Gastrocnemius medialis (tissue), 4 donors: ENCODE results near the gene ISM1. TPM values are rescaled to one million over a fixed set of nuclear protein-coding genes. Genes with fewer than 3 reads are reported as not detected.

Experiments used
- ATAC-seq, 2 donors: fragments of 150-250 bp; one replicate each; pipeline ENCODE4 v1.9.1; 2016
- DNase-seq, 2 donors: peaks; one replicate each; pipeline ENCODE4 v3.0.0-alpha.2; 2019
- H3K27ac ChIP-seq, 4 donors: fragments of 200-600 bp; sonication (generic); 1 replicate in 1 of 4; 2 replicates in 3 of 4; pipeline ENCODE4 v1.5.1; 2016 to 2018; ENCODE audit warnings: mild to moderate bottlenecking in 2 of 4, moderate library complexity in 1 of 4
- H3K27me3 ChIP-seq, 3 donors: fragments of 200-600 bp; sonication (generic) in 2 of 3; 1 replicate in 1 of 3; 2 replicates in 2 of 3; pipeline versions ENCODE4 v1.5.1 to v1.6.0; 2016 to 2019; ENCODE audit warnings: mild to moderate bottlenecking in 1 of 3, moderate library complexity in 1 of 3
- H3K36me3 ChIP-seq, 2 donors: fragments of 200-600 bp; sonication (generic) in 1 of 2; one replicate each; pipeline ENCODE4 v1.5.1; 2017 to 2018
- H3K4me1 ChIP-seq, 2 donors: fragments of 200-600 bp; sonication (generic) in 1 of 2; one replicate each; pipeline ENCODE4 v1.5.1; 2016 to 2017; ENCODE audit warnings: mild to moderate bottlenecking in 2 of 2
- H3K4me3 ChIP-seq, 4 donors: fragments of 200-600 bp; sonication (generic) in 3 of 4; 1 replicate in 1 of 4; 2 replicates in 3 of 4; pipeline ENCODE4 v1.5.1; 2016 to 2019; ENCODE audit warnings: mild to moderate bottlenecking in 2 of 4
- H3K9me3 ChIP-seq, 3 donors: fragments of 200-600 bp; sonication (generic) in 2 of 3; 1 replicate in 1 of 3; 2 replicates in 2 of 3; pipeline ENCODE4 v1.5.1; 2016 to 2019
- CTCF ChIP-seq, 5 experiments: fragments of 450-650 bp in 3 of 5; fragments of 200-600 bp in 2 of 5; sonication (generic) in 2 of 5; IDR thresholded peaks in 4 of 5; conservative IDR thresholded peaks in 1 of 5; 1 replicate in 4 of 5; 2 replicates in 1 of 5; pipeline ENCODE4 v1.5.1; 2016 to 2019; ENCODE audit warnings: antibody characterized with exemption in 5 of 5, mild to moderate bottlenecking in 3 of 5, moderate library complexity in 3 of 5
- POLR2A ChIP-seq, 2 donors: fragments of 450-650 bp; IDR thresholded peaks; one replicate each; pipeline ENCODE4 v1.6.1; 2017; ENCODE audit warnings: antibody characterized with exemption in 2 of 2, mild to moderate bottlenecking in 2 of 2, moderate library complexity in 2 of 2
- in situ Hi-C, 4 donors: fragments of 200-750 bp; cut with MboI; loops; one replicate each; pipeline versions ENCODE4 v1.15.0 to v1.8.0; 2017; ENCODE audit warnings: low sequenced_read_pairs in 4 of 4
- intact Hi-C: fragments of 100-400 bp; cut with DNase I; formaldehyde crosslinking; loops from one replicate; pipeline ENCODE4 v1.15.1; 2023; ENCODE audit warnings: low total_unique reads
- total RNA-seq, 4 donors: library from RNA; depleted of rRNA; stranded (reverse); fragments of >200 nt; gene quantifications; one replicate each; pipeline versions ENCODE4 v1.1.0 to v1.2.3, GENCODE V29; 2016

ISM1 gene
- total RNA-seq, 4 donors from 2014 or later: 0.61 to 3.7 (median 0.78) TPM

GRCh38 chr20:13207016-13207415 lies 14.1 kb upstream of the ISM1 start:
- no peaks in the 10 kb centered on the region for H3K9me3 ChIP-seq
- no peak overlapping the region for H3K4me3 ChIP-seq
- no peak overlapping the region for H3K27ac ChIP-seq
- no peaks in the 10 kb centered on the region for H3K27me3 ChIP-seq
- no peaks in the 10 kb centered on the region for H3K4me1 ChIP-seq
- in situ Hi-C loops: no loop called here
- TF ChIP-seq CTCF (IDR thresholded peaks at IDR 0.05 in 4 of 5, conservative IDR thresholded peaks at IDR 0.05 in 1 of 5) (no peak), POLR2A (IDR thresholded peaks at IDR 0.05) (no peak)
- DNase-seq (no peak), ATAC-seq (no peak)
- no peaks in the 10 kb centered on the region for H3K36me3 ChIP-seq
- intact Hi-C loops: no loop called here

- intact Hi-C loops (no loop called here), in situ Hi-C loops (no loop called here)
- H3K36me3 ChIP-seq: no peaks in the 10 kb centered on the region
- no peak overlapping the region for H3K27ac ChIP-seq
- H3K9me3 ChIP-seq: no peaks in the 10 kb centered on the region
- no peaks in the 10 kb centered on the region for H3K4me1 ChIP-seq
- no peak for TF ChIP-seq CTCF (IDR thresholded peaks at IDR 0.05 in 4 of 5, conservative IDR thresholded peaks at IDR 0.05 in 1 of 5)
- no peak for TF ChIP-seq POLR2A (IDR thresholded peaks at IDR 0.05)
- no peak overlapping the region for H3K4me3 ChIP-seq
- DNase-seq (no peak), ATAC-seq (no peak)
- H3K27me3 ChIP-seq: no peaks in the 10 kb centered on the region
Observed at GRCh38 chr20:13211956-13212618, 9.0 kb upstream of the ISM1 start.

GRCh38 chr20:13212750-13213149 lies 8.3 kb upstream of the ISM1 start:
- intact Hi-C loops (no loop called here), in situ Hi-C loops (no loop called here)
- ATAC-seq (peak; percentile 47 to 60), DNase-seq (no peak)
- no peaks in the 10 kb centered on the region for H3K9me3 ChIP-seq
- no peak overlapping the region for H3K4me3 ChIP-seq
- TF ChIP-seq CTCF (IDR thresholded peaks at IDR 0.05 in 4 of 5, conservative IDR thresholded peaks at IDR 0.05 in 1 of 5) (no peak), POLR2A (IDR thresholded peaks at IDR 0.05) (no peak)
- no peak overlapping the region for H3K27ac ChIP-seq
- H3K27me3 ChIP-seq: peaks cover 0 to 3% (median 2%) of the 10 kb centered on the region in 3 donors
- H3K36me3 ChIP-seq: no peaks in the 10 kb centered on the region
- no peaks in the 10 kb centered on the region for H3K4me1 ChIP-seq

GRCh38 chr20:13213335-13213734 lies 7.7 kb upstream of the ISM1 start:
- TF ChIP-seq POLR2A (IDR thresholded peaks at IDR 0.05): no peak
- H3K36me3 ChIP-seq: no peaks in the 10 kb centered on the region
- DNase-seq (no peak), ATAC-seq (peak in 1 of 2 donors; percentile 36)
- H3K27ac ChIP-seq: no peak overlapping the region
- no peaks in the 10 kb centered on the region for H3K4me1 ChIP-seq
- peaks cover 0 to 5% (median 5%) of the 10 kb centered on the region in 3 donors for H3K27me3 ChIP-seq
- no peaks in the 10 kb centered on the region for H3K9me3 ChIP-seq
- in situ Hi-C loops (no loop called here), intact Hi-C loops (no loop called here)
- H3K4me3 ChIP-seq: no peak overlapping the region

GRCh38 chr20:13216533-13216932 lies 4.5 kb upstream of the ISM1 start:
- Histone ChIP-seq H3K36me3 (no peaks in the 10 kb centered on the region), H3K27me3 (peaks cover 20 to 31% (median 21%) of the 10 kb centered on the region in 3 donors), H3K27ac (no peak overlapping the region), H3K4me1 (peaks cover 3 to 14% of the 10 kb centered on the region in 2 donors), H3K9me3 (no peaks in the 10 kb centered on the region), H3K4me3 (no peak overlapping the region)
- ATAC-seq (no peak), DNase-seq (no peak)
- TF ChIP-seq POLR2A (IDR thresholded peaks at IDR 0.05) (no peak), CTCF (IDR thresholded peaks at IDR 0.05 in 4 of 5, conservative IDR thresholded peaks at IDR 0.05 in 1 of 5) (no peak)
- in situ Hi-C loops (no loop called here), intact Hi-C loops (no loop called here)
